BLaER1 (cell line): Measurements from ENCODE around the gene BEND6.

Experiments used
- H3K27ac ChIP-seq: shearing (Covaris generic); formaldehyde crosslinking; 2 replicates; pipeline ENCODE4 v1.8.1; 2022
- H3K27me3 ChIP-seq: shearing (Covaris generic); formaldehyde crosslinking; 2 replicates; pipeline ENCODE4 v1.8.1; 2022
- H3K36me3 ChIP-seq: shearing (Covaris generic); formaldehyde crosslinking; 2 replicates; pipeline ENCODE4 v1.8.1; 2022
- H3K4me1 ChIP-seq: shearing (Covaris generic); formaldehyde crosslinking; 2 replicates; pipeline ENCODE4 v1.8.1; 2022
- H3K4me2 ChIP-seq: shearing (Covaris generic); formaldehyde crosslinking; 2 replicates; pipeline ENCODE4 v1.8.1; 2022
- H3K4me3 ChIP-seq: shearing (Covaris generic); formaldehyde crosslinking; 2 replicates; pipeline ENCODE4 v1.8.1; 2022
- H3K9ac ChIP-seq: shearing (Covaris generic); formaldehyde crosslinking; 2 replicates; pipeline ENCODE4 v1.8.1; 2022
- H3K9me3 ChIP-seq: shearing (Covaris generic); formaldehyde crosslinking; 2 replicates; pipeline ENCODE4 v1.8.1; 2022
- H4K20me1 ChIP-seq: shearing (Covaris generic); formaldehyde crosslinking; 2 replicates; pipeline ENCODE4 v1.8.1; 2022
- Cebpa-rat ChIP-seq: shearing (Covaris generic); IDR thresholded peaks from 2 replicates; pipeline ENCODE4 v1.8.1; 2022

BEND6 gene

DNA sequence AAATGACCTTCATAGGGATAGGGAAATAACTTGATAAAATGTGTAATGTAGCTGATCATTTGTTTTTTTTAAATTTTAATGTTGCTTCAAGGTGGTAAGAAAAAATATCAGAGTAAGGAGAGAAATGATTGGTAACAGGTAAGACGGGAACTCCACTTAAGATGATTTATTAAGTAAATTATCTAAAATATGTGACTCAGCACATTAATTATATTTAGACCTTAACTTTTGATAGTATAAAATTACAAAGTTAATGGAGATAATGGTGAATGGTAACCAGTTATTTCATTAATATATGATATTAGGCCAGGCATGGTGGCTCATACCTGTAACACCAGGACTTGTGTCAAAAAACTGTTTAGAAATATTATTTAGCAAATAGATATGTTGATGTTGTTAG lies 10.2 kb downstream of the BEND6 start:
- Histone ChIP-seq H3K27me3 (no peaks in the 10 kb centered on the region), H3K36me3 (no peaks in the 10 kb centered on the region), H3K9ac (no peak overlapping the region), H3K27ac (no peak overlapping the region), H3K4me3 (no peak overlapping the region), H3K9me3 (no peaks in the 10 kb centered on the region), H4K20me1 (no peaks in the 10 kb centered on the region), H3K4me1 (no peaks in the 10 kb centered on the region), H3K4me2 (no peak overlapping the region)
- TF ChIP-seq Cebpa-rat: no peak

DNA sequence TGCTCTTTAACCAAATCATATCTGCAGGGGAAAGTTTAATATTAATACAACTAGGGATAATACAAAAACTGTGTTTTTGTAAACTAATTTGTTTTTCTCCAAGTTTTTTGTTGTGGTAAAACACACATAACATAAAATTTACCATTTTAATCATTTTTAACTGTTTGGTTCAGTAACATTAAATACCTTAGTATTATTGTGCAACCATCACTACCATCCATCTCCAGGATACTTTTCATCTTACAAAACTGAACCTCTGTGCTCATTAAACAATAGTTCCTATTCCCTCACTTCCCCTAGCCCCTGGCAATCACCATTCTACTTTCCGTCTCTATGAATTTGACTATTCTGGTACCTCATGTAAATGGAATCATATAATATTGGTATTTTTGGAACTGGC lies 15.9 kb downstream of the BEND6 start:
- H3K9ac ChIP-seq: no peak overlapping the region
- H3K36me3 ChIP-seq: no peaks in the 10 kb centered on the region
- H3K4me2 ChIP-seq: no peak overlapping the region
- H3K27me3 ChIP-seq: no peaks in the 10 kb centered on the region
- H3K27ac ChIP-seq: no peak overlapping the region
- TF ChIP-seq Cebpa-rat: no peak
- peaks cover 4% of the 10 kb centered on the region for H3K9me3 ChIP-seq
- no peak overlapping the region for H3K4me3 ChIP-seq
- H4K20me1 ChIP-seq: no peaks in the 10 kb centered on the region
- H3K4me1 ChIP-seq: no peaks in the 10 kb centered on the region

DNA sequence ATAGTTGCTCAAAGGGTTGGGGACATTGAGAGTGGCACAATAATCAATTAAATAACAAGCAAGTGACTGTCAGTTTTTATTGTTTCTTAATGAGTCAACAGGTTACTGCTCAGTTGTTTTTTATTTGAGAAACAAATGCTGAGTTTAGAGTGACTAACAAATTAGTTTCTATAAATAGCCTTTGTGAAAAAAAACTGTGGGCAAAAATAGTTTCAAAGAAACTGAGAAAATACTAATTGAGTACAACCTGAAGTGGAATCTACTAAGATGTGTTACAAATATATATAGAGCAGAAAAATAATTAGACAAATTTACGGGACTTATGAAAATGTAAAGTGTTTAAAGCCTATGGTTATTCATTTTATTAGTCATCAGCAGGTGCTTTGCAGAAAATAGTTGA lies 22.3 kb downstream of the BEND6 start:
- no peaks in the 10 kb centered on the region for H3K4me1 ChIP-seq
- H4K20me1 ChIP-seq: no peaks in the 10 kb centered on the region
- H3K9ac ChIP-seq: no peak overlapping the region
- no peak overlapping the region for H3K27ac ChIP-seq
- H3K4me2 ChIP-seq: no peak overlapping the region
- peaks cover 28% of the 10 kb centered on the region for H3K9me3 ChIP-seq
- no peaks in the 10 kb centered on the region for H3K27me3 ChIP-seq
- no peaks in the 10 kb centered on the region for H3K36me3 ChIP-seq
- TF ChIP-seq Cebpa-rat: no peak
- no peak overlapping the region for H3K4me3 ChIP-seq

DNA sequence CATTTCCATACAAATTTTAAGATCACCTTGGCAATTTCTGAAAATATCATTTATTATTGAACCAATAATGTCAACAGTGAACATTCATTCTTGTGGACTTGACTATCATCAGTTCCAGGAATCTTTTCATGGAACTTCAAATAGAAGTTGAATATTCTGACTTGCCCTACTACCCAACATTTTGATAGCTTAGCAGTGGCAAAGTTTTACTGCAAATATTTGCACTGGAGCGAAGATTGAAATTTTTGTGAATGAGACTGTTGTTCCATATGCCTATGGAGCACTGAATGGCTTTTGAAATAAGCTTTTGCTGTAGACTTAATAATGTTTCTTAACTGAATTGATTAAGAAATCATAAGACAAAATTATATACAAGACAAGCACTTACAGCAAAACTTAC lies 23.6 kb downstream of the BEND6 start:
- no peaks in the 10 kb centered on the region for H3K27me3 ChIP-seq
- peaks cover 28% of the 10 kb centered on the region for H3K9me3 ChIP-seq
- no peak overlapping the region for H3K4me2 ChIP-seq
- H3K36me3 ChIP-seq: no peaks in the 10 kb centered on the region
- H3K4me1 ChIP-seq: no peaks in the 10 kb centered on the region
- H4K20me1 ChIP-seq: no peaks in the 10 kb centered on the region
- H3K9ac ChIP-seq: no peak overlapping the region
- no peak overlapping the region for H3K27ac ChIP-seq
- no peak overlapping the region for H3K4me3 ChIP-seq
- no peak for TF ChIP-seq Cebpa-rat

DNA sequence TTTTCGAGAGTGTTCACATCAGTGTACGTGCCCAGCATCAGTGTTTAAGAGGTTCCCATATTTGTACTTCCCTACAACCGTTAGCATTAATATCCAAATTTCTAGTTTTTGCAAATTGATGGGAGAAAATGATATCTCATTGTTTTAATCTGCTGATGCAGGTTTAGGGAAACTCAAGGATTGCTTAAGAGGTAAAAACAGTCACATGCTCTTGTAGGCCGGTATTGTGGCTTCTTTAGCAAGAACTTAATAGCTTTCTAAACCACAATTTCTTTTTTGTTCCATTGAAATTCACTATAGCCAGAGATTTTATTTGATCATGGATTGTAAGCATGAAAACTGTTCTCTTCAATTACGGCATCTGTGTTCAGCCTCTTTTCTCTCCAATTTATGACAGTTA lies 29.5 kb downstream of the BEND6 start:
- Histone ChIP-seq H3K27me3 (no peaks in the 10 kb centered on the region), H3K9ac (no peak overlapping the region)
- no peak for TF ChIP-seq Cebpa-rat

DNA sequence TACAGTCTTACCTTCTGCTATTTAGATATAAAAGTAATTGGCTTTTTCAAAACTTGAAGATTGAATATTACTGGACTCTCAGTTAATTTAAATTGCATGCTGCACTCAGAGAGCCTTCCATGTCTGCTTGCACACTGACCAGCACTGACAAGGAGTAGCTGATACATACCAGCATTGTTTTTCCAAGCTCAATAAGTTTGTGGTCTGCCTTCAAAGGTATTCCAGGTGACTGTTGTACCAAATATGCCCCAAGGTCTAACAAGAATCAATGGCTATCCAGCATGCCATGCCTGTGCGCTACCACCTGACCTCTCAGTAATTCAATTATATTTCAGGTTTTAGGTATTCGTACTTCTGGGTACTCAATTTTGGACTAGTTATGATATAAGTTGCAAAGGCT lies 30.0 kb downstream of the BEND6 start:
- H3K4me2 ChIP-seq: no peak overlapping the region
- no peaks in the 10 kb centered on the region for H3K36me3 ChIP-seq
- no peak overlapping the region for H3K9ac ChIP-seq
- H4K20me1 ChIP-seq: no peaks in the 10 kb centered on the region
- H3K9me3 ChIP-seq: no peaks in the 10 kb centered on the region
- peaks cover 13% of the 10 kb centered on the region for H3K4me1 ChIP-seq
- no peak overlapping the region for H3K4me3 ChIP-seq
- no peak overlapping the region for H3K27ac ChIP-seq
- no peak for TF ChIP-seq Cebpa-rat
- no peaks in the 10 kb centered on the region for H3K27me3 ChIP-seq

More for the DNA sequence above, 29.5 kb downstream of the BEND6 start:
- Histone ChIP-seq H3K27ac (no peak overlapping the region), H3K4me2 (no peak overlapping the region), H3K9me3 (no peaks in the 10 kb centered on the region), H3K4me3 (no peak overlapping the region), H3K4me1 (peaks cover 13% of the 10 kb centered on the region), H4K20me1 (no peaks in the 10 kb centered on the region), H3K36me3 (no peaks in the 10 kb centered on the region)

DNA sequence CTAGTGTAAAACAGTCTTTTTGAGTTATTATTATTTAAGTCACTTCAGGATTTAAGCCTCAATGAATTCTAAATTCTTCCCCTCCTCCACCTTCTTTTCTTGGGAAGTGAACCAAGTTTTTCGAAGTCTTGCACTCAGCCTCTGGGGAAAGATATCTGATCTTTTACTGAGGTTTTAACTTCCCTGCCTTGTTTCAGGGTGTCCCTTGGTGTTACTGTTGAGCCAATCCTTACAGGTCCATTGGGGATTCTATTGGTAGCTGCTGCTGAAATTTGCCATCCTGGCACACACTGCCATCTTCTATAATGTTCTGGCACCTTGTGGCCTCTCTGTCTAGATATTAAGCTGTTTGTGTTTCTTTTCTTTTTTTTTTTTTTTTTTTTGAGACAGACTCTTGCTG lies 31.7 kb downstream of the BEND6 start:
- Histone ChIP-seq H3K9ac (no peak overlapping the region), H3K4me2 (peak overlapping the region; percentile 37; the same call in 1 of the 2 replicates), H3K4me1 (peaks cover 13% of the 10 kb centered on the region), H3K36me3 (no peaks in the 10 kb centered on the region), H3K4me3 (no peak overlapping the region), H3K27ac (no peak overlapping the region), H4K20me1 (no peaks in the 10 kb centered on the region), H3K9me3 (no peaks in the 10 kb centered on the region), H3K27me3 (no peaks in the 10 kb centered on the region)
- no peak for TF ChIP-seq Cebpa-rat

DNA sequence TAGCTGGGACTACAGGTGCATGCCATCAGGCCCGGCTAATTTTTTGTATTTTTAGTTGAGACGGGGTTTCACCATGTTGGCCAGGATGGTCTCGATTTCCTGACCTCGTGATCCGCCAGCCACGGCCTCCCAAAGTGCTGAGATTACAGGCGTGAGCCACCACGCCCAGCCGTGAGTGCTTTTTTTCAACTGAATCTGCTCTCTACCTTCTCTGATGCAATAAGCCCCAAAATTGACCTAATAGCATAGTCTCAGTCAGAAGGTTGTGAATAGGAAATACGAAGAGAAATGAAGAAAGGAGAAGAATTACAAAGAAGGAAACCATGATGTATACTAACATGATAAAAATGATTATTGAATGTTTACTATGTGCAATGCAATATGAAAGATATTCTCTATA lies 33.2 kb downstream of the BEND6 start:
- no peaks in the 10 kb centered on the region for H3K9me3 ChIP-seq
- H3K9ac ChIP-seq: no peak overlapping the region
- H3K4me3 ChIP-seq: no peak overlapping the region
- no peaks in the 10 kb centered on the region for H3K36me3 ChIP-seq
- no peak overlapping the region for H3K27ac ChIP-seq
- TF ChIP-seq Cebpa-rat: no peak
- H3K27me3 ChIP-seq: no peaks in the 10 kb centered on the region
- no peaks in the 10 kb centered on the region for H4K20me1 ChIP-seq
- H3K4me2 ChIP-seq: no peak overlapping the region
- H3K4me1 ChIP-seq: peaks cover 13% of the 10 kb centered on the region

DNA sequence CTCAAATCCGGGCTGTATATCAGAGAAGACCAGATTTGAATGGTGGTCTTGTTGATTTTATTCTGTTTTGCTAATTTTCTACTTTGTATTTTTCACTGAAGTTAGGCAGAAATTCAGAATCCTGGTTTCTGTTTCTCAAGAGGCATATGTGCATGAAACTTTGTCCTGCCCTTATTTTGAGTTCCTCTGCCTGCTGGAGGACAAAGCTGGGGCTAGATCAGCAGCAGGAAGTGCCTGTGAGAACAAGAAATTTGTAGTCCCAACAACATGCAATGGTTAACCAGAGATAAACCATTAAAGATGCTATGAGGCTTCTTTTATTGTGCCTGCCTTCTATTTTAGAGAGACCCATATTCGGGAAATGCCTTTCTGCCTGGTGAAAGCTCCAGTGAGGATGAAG lies 37.1 kb downstream of the BEND6 start:
- H3K9me3 ChIP-seq: no peaks in the 10 kb centered on the region; the same call in 1 of the 2 replicates
- no peaks in the 10 kb centered on the region for H4K20me1 ChIP-seq
- no peaks in the 10 kb centered on the region for H3K36me3 ChIP-seq
- no peak overlapping the region for H3K9ac ChIP-seq
- H3K4me3 ChIP-seq: no peak overlapping the region
- no peak overlapping the region for H3K27ac ChIP-seq
- H3K27me3 ChIP-seq: no peaks in the 10 kb centered on the region
- H3K4me2 ChIP-seq: no peak overlapping the region
- no peak for TF ChIP-seq Cebpa-rat
- H3K4me1 ChIP-seq: peaks cover 4% of the 10 kb centered on the region

DNA sequence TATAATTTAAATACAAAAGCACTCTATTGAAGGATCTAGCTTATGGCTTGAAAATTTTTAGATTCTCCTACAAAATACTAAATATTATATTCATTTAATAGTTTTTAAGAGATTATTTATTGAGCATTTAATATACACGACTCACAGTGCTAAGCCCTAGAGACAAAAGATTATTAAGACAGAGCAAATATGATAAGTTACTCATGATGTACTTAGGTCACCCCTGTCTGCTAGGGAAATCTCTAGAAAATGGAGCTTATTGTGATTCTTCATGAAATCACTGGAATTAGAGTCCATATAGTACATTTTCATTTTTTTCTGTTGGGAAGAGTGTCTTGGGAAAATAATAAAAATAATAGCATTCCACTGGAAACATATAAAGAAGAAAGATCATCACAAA lies 37.8 kb downstream of the BEND6 start:
- Histone ChIP-seq H3K9me3 (peaks cover 4% of the 10 kb centered on the region), H3K4me3 (no peak overlapping the region), H3K4me2 (no peak overlapping the region), H4K20me1 (no peaks in the 10 kb centered on the region), H3K36me3 (no peaks in the 10 kb centered on the region), H3K4me1 (no peaks in the 10 kb centered on the region), H3K9ac (no peak overlapping the region), H3K27me3 (no peaks in the 10 kb centered on the region), H3K27ac (no peak overlapping the region)
- TF ChIP-seq Cebpa-rat: no peak

DNA sequence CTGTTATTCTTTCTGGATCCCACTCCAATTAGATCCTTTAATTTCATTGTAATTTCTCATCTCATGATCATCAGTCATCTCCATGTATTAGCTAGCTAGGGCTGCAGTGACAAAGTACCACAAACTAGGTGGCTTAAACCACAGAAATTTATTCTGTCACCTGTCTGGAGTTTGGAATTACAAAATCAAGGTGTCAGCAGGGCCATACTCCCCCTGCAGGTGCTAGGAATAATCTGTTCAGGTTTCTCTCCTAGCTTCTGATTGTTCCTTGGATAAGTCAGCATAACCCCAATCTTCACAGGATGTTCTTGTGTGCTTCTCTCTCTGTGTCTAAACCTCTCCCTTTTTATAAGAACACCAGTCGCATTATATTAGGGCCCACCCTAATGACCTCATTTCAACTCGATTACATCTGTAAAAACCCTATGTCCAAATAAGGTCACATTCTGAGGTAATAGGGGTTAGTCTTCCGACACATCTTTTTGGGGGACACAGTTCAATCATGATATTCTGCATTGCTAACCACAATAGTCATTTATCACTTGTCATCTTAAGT lies 40.5 kb downstream of the BEND6 start:
- Histone ChIP-seq H3K9ac (no peak overlapping the region), H3K36me3 (0 out of 2 replicates have a peak, but pooled peaks cover 5% of the 10 kb centered on the region), H4K20me1 (no peaks in the 10 kb centered on the region), H3K27ac (no peak overlapping the region), H3K4me2 (no peak overlapping the region), H3K9me3 (peaks cover 22% of the 10 kb centered on the region), H3K4me1 (no peaks in the 10 kb centered on the region), H3K27me3 (no peaks in the 10 kb centered on the region), H3K4me3 (no peak overlapping the region)
- TF ChIP-seq Cebpa-rat: no peak
